K562 (cell line): Measurements from ENCODE around the gene IRF2BP2. TPM values are rescaled to one million over a fixed set of nuclear protein-coding genes. Genes with fewer than 3 reads are reported as not detected.

Experiments
- ATAC-seq: fragments of 200-7000 bp; cut with Tn5 transposase; 3 replicates; pipeline ENCODE4 v1.9.1; 2020; ENCODE audit warnings: moderate library complexity
- BruUV-seq: library from RNA; stranded (reverse); fragments of 400-500 nt; replicated peaks from 2 replicates; lab custom pipeline; 2021; lab: Mats Ljungman, UMichigan
- CTCF ChIA-PET: fragments of 300-600 bp; formaldehyde crosslinking; extraction: SDS; loops from one replicate; lab custom pipeline; 2021; ENCODE audit warnings: low intra/inter-chr PET ratio; lab: Yijun Ruan, JAX
- POLR2A ChIA-PET: fragments of 300-600, 350-650 bp; sonication (Branson Sonifier 250); formaldehyde crosslinking; extraction: SDS; loops from one replicate; lab custom pipeline; 2021; ENCODE audit warnings: antibody characterized with exemption, inconsistent platforms; lab: Yijun Ruan, JAX
- DNase-seq, 4 experiments: peaks; one replicate each; pipeline versions ENCODE4 v3.0.0 to v3.0.0-alpha.2; 2011 to 2018; ENCODE audit warnings: low spot score in 3 of 4, mixed read lengths in 3 of 4; ENCODE audit errors: extremely low read depth in 1 of 4
- FAIRE-seq: peaks from 2 replicates; lab custom pipeline; 2011; peaks lifted over from hg19 to GRCh38; lab: Jason Lieb, UNC
- H2AFZ ChIP-seq: 2 replicates; pipeline ENCODE4 v1.6.0; 2011; ENCODE audit warnings: low read depth, low read length, control low read depth, inconsistent platforms
- H3K27ac ChIP-seq: fragments of 200-600 bp; 3 replicates; pipeline ENCODE4 v1.8.0; 2011; ENCODE audit warnings: low read depth, mild to moderate bottlenecking, control low read depth, inconsistent platforms, low read length, moderate library complexity, mixed read lengths; ENCODE audit errors: extremely low read depth
- H3K27me3 ChIP-seq, 2 experiments: fragments of 300-600 bp in 1 of 2; 2 replicates in 1 of 2; 3 replicates in 1 of 2; pipeline versions ENCODE4 v1.6.0 to v1.8.0; 2011; ENCODE audit warnings: inconsistent platforms in 2 of 2, low read length in 2 of 2, mild to moderate bottlenecking in 1 of 2, mixed read lengths in 1 of 2, moderate library complexity in 1 of 2; ENCODE audit not compliant: control insufficient read depth in 2 of 2, insufficient read depth in 2 of 2
- H3K36me3 ChIP-seq: fragments of 300-600 bp; 3 replicates; pipeline ENCODE4 v1.8.0; 2011; ENCODE audit warnings: mild to moderate bottlenecking, low read length, inconsistent platforms; ENCODE audit not compliant: control insufficient read depth, insufficient read depth
- H3K4me1 ChIP-seq, 2 experiments: fragments of 200-600 bp in 1 of 2; replicated peaks in 1 of 2; 2 replicates in 1 of 2; 3 replicates in 1 of 2; pipeline versions ENCODE4 v1.5.1 to v1.8.0; 2011; ENCODE audit warnings: inconsistent platforms in 2 of 2, low read length in 2 of 2, mild to moderate bottlenecking in 1 of 2, mixed read lengths in 1 of 2, moderate library complexity in 1 of 2; ENCODE audit not compliant: control insufficient read depth in 2 of 2, insufficient read depth in 2 of 2
- H3K4me2 ChIP-seq: 2 replicates; pipeline ENCODE4 v1.6.1; 2011; ENCODE audit warnings: low read length, control low read depth, inconsistent platforms, mixed read lengths; ENCODE audit not compliant: insufficient read depth
- H3K4me3 ChIP-seq: fragments of 200-600 bp; sonication (generic), shearing (Covaris generic); 2 replicates; pipeline ENCODE4 v1.5.1; 2016; ENCODE audit warnings: control low read depth, inconsistent platforms
- H3K79me2 ChIP-seq: fragments of 200-600 bp; 3 replicates; pipeline ENCODE4 v1.8.0; 2011; ENCODE audit warnings: low read length, inconsistent platforms; ENCODE audit not compliant: control insufficient read depth, insufficient read depth
- H3K9ac ChIP-seq, 2 experiments: 2 replicates each; pipeline versions ENCODE4 v1.6.0 to v1.6.1; 2011; ENCODE audit warnings: low read depth in 2 of 2, low read length in 2 of 2, control low read depth in 1 of 2, inconsistent platforms in 1 of 2, mild to moderate bottlenecking in 1 of 2, mixed read lengths in 1 of 2; ENCODE audit not compliant: insufficient read depth in 1 of 2
- H3K9me1 ChIP-seq: one replicate; pipeline ENCODE4 v1.6.0; 2011; ENCODE audit warnings: inconsistent platforms, mild to moderate bottlenecking, low read length, moderate library complexity; ENCODE audit not compliant: control insufficient read depth, insufficient read depth
- H3K9me3 ChIP-seq: replicated peaks from 2 replicates; pipeline ENCODE4 v1.5.1; 2011; ENCODE audit warnings: low read depth, low read length, inconsistent platforms; ENCODE audit not compliant: control insufficient read depth, insufficient read depth
- H4K20me1 ChIP-seq: replicated peaks from 2 replicates; pipeline ENCODE4 v1.6.1; 2011; ENCODE audit warnings: low read length, inconsistent platforms, mixed read lengths; ENCODE audit not compliant: control insufficient read depth, insufficient read depth
- ARID3A ChIP-seq: IDR thresholded peaks from 2 replicates; pipeline ENCODE4 v1.6.1; 2012; ENCODE audit warnings: low read depth, low read length, improper control_type of control experiment, borderline replicate concordance
- EWSR1 ChIP-seq: fragments of 450-650 bp; IDR thresholded peaks from 2 replicates; pipeline ENCODE4 v1.6.1; 2018; ENCODE audit warnings: borderline replicate concordance, mild to moderate bottlenecking, low read depth, moderate library complexity; ENCODE audit not compliant: partially characterized antibody
- MAFG ChIP-seq: fragments of 450-650 bp; conservative IDR thresholded peaks from 2 replicates; pipeline ENCODE4 v1.6.1; 2016; ENCODE audit warnings: missing genetic modification characterization, missing compliant biosample characterization
- MITF ChIP-seq: IDR thresholded peaks from 2 replicates; pipeline ENCODE4 v1.6.1; 2014; ENCODE audit warnings: antibody characterized with exemption
- MNT ChIP-seq, 2 experiments: fragments of 450-650 bp; conservative IDR thresholded peaks; 2 replicates each; pipeline ENCODE4 v1.6.1; 2017; ENCODE audit warnings: mild to moderate bottlenecking in 2 of 2, moderate library complexity in 2 of 2
- MTF1 ChIP-seq: fragments of 250-450 bp; sonication (Bioruptor Pico); IDR thresholded peaks from 2 replicates; pipeline ENCODE4 v1.9.0; 2021; ENCODE audit warnings: moderate library complexity, mild to moderate bottlenecking, inconsistent platforms, borderline replicate concordance
- SAFB ChIP-seq: fragments of 200-400 bp; formaldehyde crosslinking; IDR thresholded peaks from 2 replicates; pipeline ENCODE4 v1.6.1; 2017; ENCODE audit warnings: low read depth, low read length, borderline replicate concordance
- SLC30A9 ChIP-seq: fragments of 250-450 bp; sonication (Bioruptor Pico); IDR thresholded peaks from 2 replicates; pipeline ENCODE4 v1.8.0; 2022; ENCODE audit warnings: mild to moderate bottlenecking, moderate library complexity
- TCF3 ChIP-seq: sonication (generic); formaldehyde crosslinking; IDR thresholded peaks from 2 replicates; pipeline ENCODE4 v1.4.0; 2020; ENCODE audit warnings: mild to moderate bottlenecking, missing genetic modification reagents
- ZNF512 ChIP-seq: IDR thresholded peaks from 2 replicates; pipeline ENCODE4 v1.6.1; 2016; ENCODE audit warnings: missing genetic modification characterization, missing compliant biosample characterization
- ZNF589 ChIP-seq: fragments of 200-800 bp; sonication (Bioruptor generic); IDR thresholded peaks from 2 replicates; pipeline ENCODE4 v1.6.1; 2016; ENCODE audit warnings: low read depth, missing genetic modification characterization, missing compliant biosample characterization
- ZNF785 ChIP-seq: fragments of 250-450 bp; sonication (Bioruptor Pico); IDR thresholded peaks from 2 replicates; pipeline ENCODE4 v1.4.0; 2020; ENCODE audit warnings: mild to moderate bottlenecking
- ZNF830 ChIP-seq: fragments of 250-450 bp; sonication (Bioruptor Pico); IDR thresholded peaks from 2 replicates; pipeline ENCODE4 v1.5.0; 2021; ENCODE audit warnings: mild to moderate bottlenecking
- WGBS: fragments of 100-300 bp; shearing (Covaris generic); methylation state at CpG from one replicate; pipeline ENCODE4 v1.1.6; 2016; ENCODE audit warnings: low coverage, mixed read lengths; ENCODE audit not compliant: insufficient coverage; ENCODE audit errors: missing lambda C conversion rate; 5-methylcytosine and 5-hydroxymethylcytosine counted together
- in situ Hi-C: fragments of 300-500 bp; cut with MboI; formaldehyde crosslinking; loops from 4 replicates; pipeline ENCODE4 v1.15.0; 2018; ENCODE audit warnings: inconsistent platforms, mixed read lengths
- intact Hi-C: fragments of 100-400 bp; cut with micrococcal nuclease; formaldehyde crosslinking; loops from 2 replicates; pipeline ENCODE4 v1.14.2; 2022
- polyA plus RNA-seq, 8 experiments: library from polyadenylated mRNA; depleted of rRNA in 4 of 8; stranded (reverse) in 5 of 8; unstranded in 3 of 8; fragments of >200 nt; fragmentation: Nextera tagmentation in 2 of 8; fragmentation: Illumina TruSeq in 1 of 8; extraction: Ambion mirVana in 2 of 8; extraction: Trizol in 1 of 8; gene quantifications; 2 replicates each; pipeline versions ENCODE4 v1.2.1 to v1.2.3, GENCODE V29; 2011 to 2014; ENCODE audit warnings: inconsistent platforms in 1 of 8, missing spikeins in 1 of 8
- total RNA-seq, 7 experiments: library from RNA; depleted of rRNA in 6 of 7; stranded (reverse); fragments of >200 nt in 6 of 7; fragmentation: Illumina TruSeq in 2 of 7; extraction: Trizol in 2 of 7; gene quantifications; 2 replicates each; pipeline versions ENCODE4 v1.2.1 to v1.2.3, GENCODE V29; 2011 to 2021; ENCODE audit warnings: low replicate concordance in 1 of 7

IRF2BP2 gene
- total and polyA plus RNA-seq, 9 of the 15 experiments (the other 6 are each of a cell fraction or from before 2014, with no cell fraction given) = 7.7 to 68.6 (median 22.1) TPM

GRCh38 chr1:234572966-234573365 is 37.0 kb downstream of the IRF2BP2 start:
- TF ChIP-seq ZNF785 (CRISPR knock-in tag) (no peak), ZNF512 (tag) (no peak), SAFB (no peak), ARID3A (no peak), SLC30A9 (CRISPR knock-in tag) (no peak), MTF1 (no peak), EWSR1 (no peak), MAFG (no peak), MITF (no peak), MNT (conservative IDR thresholded peaks at IDR 0.05) (no peak), ZNF830 (CRISPR knock-in tag) (no peak), ZNF589 (no peak), TCF3 (CRISPR knock-in tag) (no peak)
- in situ Hi-C loops (no loop called here), intact Hi-C loops (no loop called here)
- FAIRE-seq (no peak), DNase-seq (no peak), ATAC-seq (no peak)
- Histone ChIP-seq H4K20me1 (no peaks in the 10 kb centered on the region), H3K4me2 (no peak overlapping the region), H3K4me1 (peaks cover 0 to 2% of the 10 kb centered on the region in 2 experiments; a peak in 1 of 5 replicates), H3K9ac (no peak overlapping the region), H3K9me1 (no peaks in the 10 kb centered on the region), H3K9me3 (no peaks in the 10 kb centered on the region), H3K79me2 (no peaks in the 10 kb centered on the region), H3K4me3 (no peak overlapping the region), H2AFZ (no peak overlapping the region), H3K27me3 (no peaks in the 10 kb centered on the region), H3K36me3 (no peaks in the 10 kb centered on the region), H3K27ac (no peak overlapping the region)
- ChIA-PET CTCF (no interaction called here), POLR2A (interaction anchor here (1.3 to 1.8 kb wide), 2 partner anchors 13 to 17 kb away, joined by 4 read pairs; no protein-coding TSS in a partner anchor)
- 33% methylated on average over 7 of the region's 7 CpGs for WGBS
- no TSS peak for BruUV-seq
